ENCODE data around the gene PSTPIP2. TPM values are rescaled to one million over a fixed set of nuclear protein-coding genes. Genes with fewer than 3 reads are reported as not detected.

The PSTPIP2 gene
- total RNA-seq, 1 experiment from 2014 or later, result 3.3 TPM

- Histone ChIP-seq H3K23me2 (ENCODE audit: insufficient read length, low read depth, low read length, poor library complexity, severe bottlenecking) (no peaks in the 10 kb centered on the region), H2BK120ac (ENCODE audit: low read depth, low read length, poor library complexity, severe bottlenecking) (no peak overlapping the region), H3K27me3 (ENCODE audit: insufficient read depth, low read length) (no peaks in the 10 kb centered on the region), H3K14ac (ENCODE audit: insufficient read depth, low read length) (no peak overlapping the region), H3K23ac (ENCODE audit: insufficient read length, low read depth, low read length) (no peak overlapping the region), H4K91ac (ENCODE audit: insufficient read length, low read depth, low read length) (no peak overlapping the region), H2BK12ac (ENCODE audit: insufficient read length, low read depth, low read length) (no peak overlapping the region), H3K79me1 (ENCODE audit: insufficient read depth, low read depth, low read length, poor library complexity, severe bottlenecking) (no peaks in the 10 kb centered on the region), H3K27ac (ENCODE audit: insufficient read length, low read depth, low read length) (no peak overlapping the region), H2AFZ (ENCODE audit: low read length) (no peak overlapping the region), H2BK20ac (ENCODE audit: low read depth, low read length, poor library complexity, severe bottlenecking) (no peak overlapping the region), H3K4me2 (ENCODE audit: insufficient read depth, insufficient read length, low read length) (no peak overlapping the region), H3K9me3 (ENCODE audit: control insufficient read depth, low read depth, low read length) (no peaks in the 10 kb centered on the region), H3K9ac (ENCODE audit: extremely low read depth, insufficient read length, low read length) (no peak overlapping the region), H4K20me1 (ENCODE audit: control insufficient read depth, insufficient read depth, insufficient read length) (no peaks in the 10 kb centered on the region), H2AK5ac (ENCODE audit: insufficient read length, low read length) (no peak overlapping the region), H3K79me2 (ENCODE audit: insufficient read depth, low read length) (no peaks in the 10 kb centered on the region), H3K4me1 (ENCODE audit: insufficient read depth, low read length) (no peaks in the 10 kb centered on the region), H3T11ph (ENCODE audit: low read length) (no peak overlapping the region), H4K8ac (replicated peaks; ENCODE audit: insufficient read length, low read depth, low read length) (no peak overlapping the region), H2BK5ac (ENCODE audit: insufficient read length, low read length) (no peak overlapping the region), H3K56ac (ENCODE audit: insufficient read length, low read depth, low read length) (no peak overlapping the region), H3K18ac (ENCODE audit: insufficient read length, low read depth, low read length) (no peak overlapping the region), H4K5ac (ENCODE audit: insufficient read length, low read depth, low read length) (no peak overlapping the region), H3K4ac (ENCODE audit: low read depth, low read length) (no peak overlapping the region), H2BK15ac (ENCODE audit: low read depth, low read length) (no peak overlapping the region)
- Mint-ChIP-seq H3K27ac (no peak overlapping the region), H3K4me3 (no peak overlapping the region), H3K36me3 (ENCODE audit: insufficient read depth in 1 of 3, low read depth in 3 of 3) (no peaks in the 10 kb centered on the region), H3K4me1 (no peaks in the 10 kb centered on the region), H3K27me3 (ENCODE audit: low read depth) (peaks cover 5% of the 10 kb centered on the region), H3K9me3 (no peaks in the 10 kb centered on the region)
- TF ChIP-seq CTCF (conservative IDR thresholded peaks at IDR 0.05), result no peak
- DNase-seq, result no peak
- no CpG with 5 or more reads among the region's 2 CpGs for WGBS (ENCODE audit: extremely low coverage, insufficient read length, low lambda C conversion rate)
Observed at GRCh38 chr18:46035696-46036680, 36.1 kb downstream of the PSTPIP2 start.
